Transverse colon (tissue), 4 donors: Measurements from ENCODE around the gene TCFL5.

ENCODE experiments used
- CTCF ChIP-seq, 5 experiments: fragments of 200-600 bp in 3 of 5; fragments of 450-650 bp in 2 of 5; sonication (generic) in 3 of 5; IDR thresholded peaks; 1 replicate in 2 of 5; 2 replicates in 3 of 5; pipeline ENCODE4 v1.5.1; 2016 to 2017; ENCODE audit warnings: antibody characterized with exemption in 5 of 5, inconsistent platforms in 3 of 5, mild to moderate bottlenecking in 2 of 5, moderate library complexity in 1 of 5
- EP300 ChIP-seq: sonication (generic); formaldehyde crosslinking; IDR thresholded peaks from one replicate; pipeline ENCODE4 v1.6.1; 2017; ENCODE audit warnings: antibody characterized with exemption, low read depth
- POLR2A ChIP-seq: fragments of 450-650 bp; IDR thresholded peaks from one replicate; pipeline ENCODE4 v1.6.1; 2016; ENCODE audit warnings: antibody characterized with exemption, mild to moderate bottlenecking, moderate library complexity
- POLR2AphosphoS5 ChIP-seq, 3 donors: sonication (generic); formaldehyde crosslinking; IDR thresholded peaks; one replicate each; pipeline ENCODE4 v1.6.1; 2016; ENCODE audit warnings: antibody characterized with exemption in 3 of 3

DNA sequence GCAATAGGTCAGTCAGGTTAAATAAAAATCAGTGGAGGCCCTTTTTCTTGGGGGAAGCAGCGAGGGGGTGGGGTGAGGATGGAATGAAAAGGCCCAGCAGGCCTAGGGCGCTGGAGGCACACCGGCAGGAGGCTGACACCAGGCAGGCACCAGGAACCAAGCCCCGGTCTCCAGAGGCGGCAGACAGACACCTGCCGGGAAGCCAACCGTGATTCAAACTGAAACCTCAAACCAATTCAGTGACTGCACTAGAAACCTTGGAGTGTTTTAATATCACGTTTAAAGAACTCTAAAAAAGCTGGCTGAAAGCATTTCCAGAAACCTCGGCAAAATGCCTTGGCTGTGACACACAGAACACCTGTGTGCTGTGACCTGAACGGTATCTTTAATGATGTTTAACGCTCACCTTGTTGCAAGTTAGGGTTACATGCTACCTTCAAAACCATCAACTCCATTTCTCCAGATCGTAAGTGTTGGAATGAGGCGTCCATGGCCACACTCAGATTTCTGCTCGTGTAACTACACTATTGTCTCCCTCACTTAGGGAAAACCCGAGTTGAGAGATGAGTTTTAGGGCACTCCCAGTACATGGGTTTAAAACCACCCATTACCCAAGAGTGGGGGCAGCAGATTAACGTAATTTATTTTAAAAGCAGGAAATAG, 37.5 kb upstream of the TCFL5 start:
- TF ChIP-seq CTCF (IDR thresholded peaks at IDR 0.05), result no peak
- no peak for TF ChIP-seq POLR2A
- TF ChIP-seq POLR2AphosphoS5 (IDR thresholded peaks at IDR 0.05), result no peak
- no peak for TF ChIP-seq EP300
